Measurements from ENCODE around the gene NFYB. TPM values are rescaled to one million over a fixed set of nuclear protein-coding genes. Genes with fewer than 3 reads are reported as not detected.

Gene NFYB
- total and polyA plus RNA-seq, 9 of the 15 experiments (the other 6 are each of a cell fraction or from before 2014, with no cell fraction given) = 14.5 to 51.5 (median 32.3) TPM

- TF ChIP-seq, protein P1, sequence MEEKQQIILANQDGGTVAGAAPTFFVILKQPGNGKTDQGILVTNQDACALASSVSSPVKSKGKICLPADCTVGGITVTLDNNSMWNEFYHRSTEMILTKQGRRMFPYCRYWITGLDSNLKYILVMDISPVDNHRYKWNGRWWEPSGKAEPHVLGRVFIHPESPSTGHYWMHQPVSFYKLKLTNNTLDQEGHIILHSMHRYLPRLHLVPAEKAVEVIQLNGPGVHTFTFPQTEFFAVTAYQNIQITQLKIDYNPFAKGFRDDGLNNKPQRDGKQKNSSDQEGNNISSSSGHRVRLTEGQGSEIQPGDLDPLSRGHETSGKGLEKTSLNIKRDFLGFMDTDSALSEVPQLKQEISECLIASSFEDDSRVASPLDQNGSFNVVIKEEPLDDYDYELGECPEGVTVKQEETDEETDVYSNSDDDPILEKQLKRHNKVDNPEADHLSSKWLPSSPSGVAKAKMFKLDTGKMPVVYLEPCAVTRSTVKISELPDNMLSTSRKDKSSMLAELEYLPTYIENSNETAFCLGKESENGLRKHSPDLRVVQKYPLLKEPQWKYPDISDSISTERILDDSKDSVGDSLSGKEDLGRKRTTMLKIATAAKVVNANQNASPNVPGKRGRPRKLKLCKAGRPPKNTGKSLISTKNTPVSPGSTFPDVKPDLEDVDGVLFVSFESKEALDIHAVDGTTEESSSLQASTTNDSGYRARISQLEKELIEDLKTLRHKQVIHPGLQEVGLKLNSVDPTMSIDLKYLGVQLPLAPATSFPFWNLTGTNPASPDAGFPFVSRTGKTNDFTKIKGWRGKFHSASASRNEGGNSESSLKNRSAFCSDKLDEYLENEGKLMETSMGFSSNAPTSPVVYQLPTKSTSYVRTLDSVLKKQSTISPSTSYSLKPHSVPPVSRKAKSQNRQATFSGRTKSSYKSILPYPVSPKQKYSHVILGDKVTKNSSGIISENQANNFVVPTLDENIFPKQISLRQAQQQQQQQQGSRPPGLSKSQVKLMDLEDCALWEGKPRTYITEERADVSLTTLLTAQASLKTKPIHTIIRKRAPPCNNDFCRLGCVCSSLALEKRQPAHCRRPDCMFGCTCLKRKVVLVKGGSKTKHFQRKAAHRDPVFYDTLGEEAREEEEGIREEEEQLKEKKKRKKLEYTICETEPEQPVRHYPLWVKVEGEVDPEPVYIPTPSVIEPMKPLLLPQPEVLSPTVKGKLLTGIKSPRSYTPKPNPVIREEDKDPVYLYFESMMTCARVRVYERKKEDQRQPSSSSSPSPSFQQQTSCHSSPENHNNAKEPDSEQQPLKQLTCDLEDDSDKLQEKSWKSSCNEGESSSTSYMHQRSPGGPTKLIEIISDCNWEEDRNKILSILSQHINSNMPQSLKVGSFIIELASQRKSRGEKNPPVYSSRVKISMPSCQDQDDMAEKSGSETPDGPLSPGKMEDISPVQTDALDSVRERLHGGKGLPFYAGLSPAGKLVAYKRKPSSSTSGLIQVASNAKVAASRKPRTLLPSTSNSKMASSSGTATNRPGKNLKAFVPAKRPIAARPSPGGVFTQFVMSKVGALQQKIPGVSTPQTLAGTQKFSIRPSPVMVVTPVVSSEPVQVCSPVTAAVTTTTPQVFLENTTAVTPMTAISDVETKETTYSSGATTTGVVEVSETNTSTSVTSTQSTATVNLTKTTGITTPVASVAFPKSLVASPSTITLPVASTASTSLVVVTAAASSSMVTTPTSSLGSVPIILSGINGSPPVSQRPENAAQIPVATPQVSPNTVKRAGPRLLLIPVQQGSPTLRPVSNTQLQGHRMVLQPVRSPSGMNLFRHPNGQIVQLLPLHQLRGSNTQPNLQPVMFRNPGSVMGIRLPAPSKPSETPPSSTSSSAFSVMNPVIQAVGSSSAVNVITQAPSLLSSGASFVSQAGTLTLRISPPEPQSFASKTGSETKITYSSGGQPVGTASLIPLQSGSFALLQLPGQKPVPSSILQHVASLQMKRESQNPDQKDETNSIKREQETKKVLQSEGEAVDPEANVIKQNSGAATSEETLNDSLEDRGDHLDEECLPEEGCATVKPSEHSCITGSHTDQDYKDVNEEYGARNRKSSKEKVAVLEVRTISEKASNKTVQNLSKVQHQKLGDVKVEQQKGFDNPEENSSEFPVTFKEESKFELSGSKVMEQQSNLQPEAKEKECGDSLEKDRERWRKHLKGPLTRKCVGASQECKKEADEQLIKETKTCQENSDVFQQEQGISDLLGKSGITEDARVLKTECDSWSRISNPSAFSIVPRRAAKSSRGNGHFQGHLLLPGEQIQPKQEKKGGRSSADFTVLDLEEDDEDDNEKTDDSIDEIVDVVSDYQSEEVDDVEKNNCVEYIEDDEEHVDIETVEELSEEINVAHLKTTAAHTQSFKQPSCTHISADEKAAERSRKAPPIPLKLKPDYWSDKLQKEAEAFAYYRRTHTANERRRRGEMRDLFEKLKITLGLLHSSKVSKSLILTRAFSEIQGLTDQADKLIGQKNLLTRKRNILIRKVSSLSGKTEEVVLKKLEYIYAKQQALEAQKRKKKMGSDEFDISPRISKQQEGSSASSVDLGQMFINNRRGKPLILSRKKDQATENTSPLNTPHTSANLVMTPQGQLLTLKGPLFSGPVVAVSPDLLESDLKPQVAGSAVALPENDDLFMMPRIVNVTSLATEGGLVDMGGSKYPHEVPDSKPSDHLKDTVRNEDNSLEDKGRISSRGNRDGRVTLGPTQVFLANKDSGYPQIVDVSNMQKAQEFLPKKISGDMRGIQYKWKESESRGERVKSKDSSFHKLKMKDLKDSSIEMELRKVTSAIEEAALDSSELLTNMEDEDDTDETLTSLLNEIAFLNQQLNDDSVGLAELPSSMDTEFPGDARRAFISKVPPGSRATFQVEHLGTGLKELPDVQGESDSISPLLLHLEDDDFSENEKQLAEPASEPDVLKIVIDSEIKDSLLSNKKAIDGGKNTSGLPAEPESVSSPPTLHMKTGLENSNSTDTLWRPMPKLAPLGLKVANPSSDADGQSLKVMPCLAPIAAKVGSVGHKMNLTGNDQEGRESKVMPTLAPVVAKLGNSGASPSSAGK (IDR thresholded peaks at IDR 0.05) = no peak; the same call in none of the 2 replicates
- 0 out of 2 replicates have a peak, but pooled peaks have one; percentile 6 for TF ChIP-seq HCFC1 (IDR thresholded peaks at IDR 0.05; ENCODE audit: low read depth, low read length)
- 0 out of 2 replicates have a peak, but pooled peaks have one; percentile 53 for TF ChIP-seq SMARCE1 (IDR thresholded peaks at IDR 0.05)
- TF ChIP-seq CXXC5 (CRISPR knock-in tag; IDR thresholded peaks at IDR 0.05) = peak; percentile 46
- TF ChIP-seq POLR2AphosphoS5 (IDR thresholded peaks at IDR 0.05; ENCODE audit: control insufficient read depth, insufficient read depth, low read depth, low read length) = 0 out of 2 replicates have a peak, but pooled peaks have one; percentile 16
- TF ChIP-seq BACH1 (tag; IDR thresholded peaks at IDR 0.05) = no peak
- TF ChIP-seq, protein P2, sequence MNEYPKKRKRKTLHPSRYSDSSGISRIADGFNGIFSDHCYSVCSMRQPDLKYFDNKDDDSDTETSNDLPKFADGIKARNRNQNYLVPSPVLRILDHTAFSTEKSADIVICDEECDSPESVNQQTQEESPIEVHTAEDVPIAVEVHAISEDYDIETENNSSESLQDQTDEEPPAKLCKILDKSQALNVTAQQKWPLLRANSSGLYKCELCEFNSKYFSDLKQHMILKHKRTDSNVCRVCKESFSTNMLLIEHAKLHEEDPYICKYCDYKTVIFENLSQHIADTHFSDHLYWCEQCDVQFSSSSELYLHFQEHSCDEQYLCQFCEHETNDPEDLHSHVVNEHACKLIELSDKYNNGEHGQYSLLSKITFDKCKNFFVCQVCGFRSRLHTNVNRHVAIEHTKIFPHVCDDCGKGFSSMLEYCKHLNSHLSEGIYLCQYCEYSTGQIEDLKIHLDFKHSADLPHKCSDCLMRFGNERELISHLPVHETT (CRISPR knock-in tag; conservative IDR thresholded peaks at IDR 0.05 in 1 of 2, IDR thresholded peaks at IDR 0.05 in 1 of 2) = no peak
- 0 out of 2 replicates have a peak, but pooled peaks have one; percentile 24 for TF ChIP-seq CREB1 (IDR thresholded peaks at IDR 0.05)
- TF ChIP-seq CREB1 (CRISPR knock-in tag; IDR thresholded peaks at IDR 0.05) = no peak
- TF ChIP-seq, protein P3, sequence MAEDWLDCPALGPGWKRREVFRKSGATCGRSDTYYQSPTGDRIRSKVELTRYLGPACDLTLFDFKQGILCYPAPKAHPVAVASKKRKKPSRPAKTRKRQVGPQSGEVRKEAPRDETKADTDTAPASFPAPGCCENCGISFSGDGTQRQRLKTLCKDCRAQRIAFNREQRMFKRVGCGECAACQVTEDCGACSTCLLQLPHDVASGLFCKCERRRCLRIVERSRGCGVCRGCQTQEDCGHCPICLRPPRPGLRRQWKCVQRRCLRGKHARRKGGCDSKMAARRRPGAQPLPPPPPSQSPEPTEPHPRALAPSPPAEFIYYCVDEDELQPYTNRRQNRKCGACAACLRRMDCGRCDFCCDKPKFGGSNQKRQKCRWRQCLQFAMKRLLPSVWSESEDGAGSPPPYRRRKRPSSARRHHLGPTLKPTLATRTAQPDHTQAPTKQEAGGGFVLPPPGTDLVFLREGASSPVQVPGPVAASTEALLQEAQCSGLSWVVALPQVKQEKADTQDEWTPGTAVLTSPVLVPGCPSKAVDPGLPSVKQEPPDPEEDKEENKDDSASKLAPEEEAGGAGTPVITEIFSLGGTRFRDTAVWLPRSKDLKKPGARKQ (CRISPR knock-in tag; IDR thresholded peaks at IDR 0.05) = no peak
- TF ChIP-seq L3MBTL2 (IDR thresholded peaks at IDR 0.05) = peak; percentile 80
- TF ChIP-seq KAT7 (CRISPR knock-in tag; IDR thresholded peaks at IDR 0.05; ENCODE audit: borderline replicate concordance) = no peak
These were observed 34.0 kb upstream of the NFYB start (continued) for GRCh38 chr12:104171785-104172569.

Measured in K562 (cell line).